GM19238 (cell line): Measurements from ENCODE around the gene NTPCR.
"Not testable (repeated sequence)": the region's sequence is repeated elsewhere in the genome, so short reads cannot be mapped to it uniquely, and the experiment has no call there.

ENCODE experiments used
- DNase-seq: peaks from one replicate; pipeline ENCODE4 v3.0.0; 2011; ENCODE audit warnings: low spot score; ENCODE audit not compliant: insufficient read length

Gene NTPCR

GRCh38 chr1:232983817-232984567 is 33.6 kb downstream of the NTPCR start:
- DNase-seq, result no peak

GRCh38 chr1:232984577-232985425 is 34.4 kb downstream of the NTPCR start:
- DNase-seq, result no peak

- DNase-seq, result no peak
Observed at GRCh38 chr1:232985882-232986526, 35.6 kb downstream of the NTPCR start.

DNA sequence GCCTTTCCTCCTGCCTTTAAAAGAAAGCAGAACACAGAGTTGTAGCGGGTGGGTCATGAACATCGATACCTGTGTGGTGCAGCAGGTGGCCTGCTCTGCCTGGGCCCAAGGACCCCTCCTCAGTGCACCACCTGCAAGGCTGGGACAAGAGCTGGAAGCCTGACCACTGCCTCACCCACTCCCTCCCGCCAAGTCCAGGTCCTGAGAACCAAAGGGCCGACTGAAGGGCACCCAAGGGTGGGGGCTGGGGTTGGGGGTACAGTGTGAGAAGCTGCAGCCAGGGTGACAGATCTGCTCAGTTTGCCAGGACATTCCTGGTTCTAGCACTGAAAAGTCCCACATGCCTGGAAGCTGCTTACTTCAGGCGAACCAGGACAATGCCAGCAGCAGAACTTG is 36.1 kb downstream of the NTPCR start:
- no peak for DNase-seq

- DNase-seq, result no peak
Observed at GRCh38 chr1:232987046-232987773, 36.8 kb downstream of the NTPCR start.

GRCh38 chr1:232987774-232988140 is 37.3 kb downstream of the NTPCR start:
- DNase-seq, result no peak

DNA sequence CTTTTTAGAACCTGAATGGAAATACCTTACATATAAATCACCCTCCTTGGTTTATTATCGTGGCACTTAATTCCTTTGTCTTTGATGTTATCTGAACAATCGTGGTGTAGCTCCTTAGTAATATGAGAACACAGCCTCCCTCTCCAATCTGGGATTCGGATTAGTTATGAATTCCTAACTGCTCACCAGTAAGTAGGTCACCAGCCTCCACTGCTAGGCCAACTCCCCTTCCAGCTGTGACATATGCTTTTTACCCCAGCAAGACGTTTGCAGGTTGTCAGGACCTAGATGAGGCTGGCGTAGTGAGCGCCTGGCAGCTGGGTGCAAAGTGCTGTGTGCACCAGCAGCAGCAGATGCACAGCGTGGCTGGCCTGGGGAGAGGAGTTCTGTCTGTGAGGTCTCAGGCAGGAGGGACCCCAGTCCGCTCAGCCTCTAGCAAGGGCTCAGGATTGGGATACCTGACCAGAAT is 38.2 kb downstream of the NTPCR start:
- DNase-seq, result no peak

GRCh38 chr1:232990176-232991128 is 40.0 kb downstream of the NTPCR start:
- no peak for DNase-seq

DNA sequence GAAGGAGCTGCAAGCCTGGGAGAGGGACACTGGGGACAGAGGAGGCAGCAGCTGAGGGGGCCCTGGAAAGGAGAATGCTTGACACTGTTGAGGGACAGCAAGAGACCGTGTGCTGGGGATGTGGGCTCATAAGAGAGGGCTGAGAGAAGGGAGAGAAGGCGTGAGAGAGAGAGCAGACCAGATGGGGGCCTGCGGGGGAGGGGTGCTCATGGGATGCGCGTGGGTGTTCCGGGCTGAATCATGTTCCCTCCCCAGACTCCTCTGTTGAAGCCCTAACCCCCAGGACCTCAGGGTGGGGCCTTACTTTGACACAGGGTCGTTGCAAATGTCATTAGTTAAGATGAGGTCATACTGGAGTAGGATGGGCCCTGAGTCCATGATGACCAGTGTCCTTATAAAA is 40.8 kb downstream of the NTPCR start:
- DNase-seq, result no peak

DNA sequence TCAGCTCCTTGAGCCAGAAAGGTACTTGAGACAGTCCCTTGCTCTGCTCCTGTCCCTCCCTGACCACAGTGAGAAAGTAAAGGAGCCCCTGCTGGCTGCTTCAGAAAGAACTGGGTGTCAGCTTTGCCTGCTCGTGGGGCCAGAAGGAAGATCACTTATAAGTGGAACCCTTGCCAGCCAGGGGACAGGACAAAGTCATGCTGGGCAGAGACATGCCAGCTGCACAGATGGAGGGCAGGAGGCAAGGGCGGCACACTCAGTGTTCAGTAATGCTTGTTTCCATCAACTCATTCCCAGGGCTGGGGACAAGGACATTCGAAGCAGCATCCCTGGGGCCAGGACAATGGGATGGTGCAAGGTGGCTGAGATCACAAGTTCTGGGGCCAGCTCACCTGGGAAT is 41.8 kb downstream of the NTPCR start:
- no peak for DNase-seq

- DNase-seq, result no peak
Observed at GRCh38 chr1:232993555-232993954, 43.1 kb downstream of the NTPCR start.

GRCh38 chr1:232995189-232995588 is 44.8 kb downstream of the NTPCR start:
- no peak for DNase-seq

DNA sequence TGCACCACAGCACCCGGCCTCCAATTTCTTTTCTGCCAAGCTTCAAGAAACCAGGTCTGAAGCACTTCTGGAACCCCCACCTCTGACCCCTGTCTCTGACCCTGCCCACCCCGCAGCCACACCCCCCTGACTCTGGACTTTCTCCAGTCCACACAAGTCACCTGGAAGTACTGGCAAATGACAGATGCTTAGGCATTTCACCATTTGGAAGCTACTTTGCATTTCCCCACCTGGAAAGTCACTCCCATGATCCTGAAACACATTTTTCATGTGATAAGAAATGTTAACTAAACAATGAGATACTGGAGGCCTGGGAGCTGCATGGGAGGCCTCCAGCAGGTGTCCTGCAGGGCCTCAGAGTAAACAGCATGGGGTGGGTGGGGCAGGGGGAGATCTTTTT is 45.7 kb downstream of the NTPCR start:
- DNase-seq, result no peak

DNA sequence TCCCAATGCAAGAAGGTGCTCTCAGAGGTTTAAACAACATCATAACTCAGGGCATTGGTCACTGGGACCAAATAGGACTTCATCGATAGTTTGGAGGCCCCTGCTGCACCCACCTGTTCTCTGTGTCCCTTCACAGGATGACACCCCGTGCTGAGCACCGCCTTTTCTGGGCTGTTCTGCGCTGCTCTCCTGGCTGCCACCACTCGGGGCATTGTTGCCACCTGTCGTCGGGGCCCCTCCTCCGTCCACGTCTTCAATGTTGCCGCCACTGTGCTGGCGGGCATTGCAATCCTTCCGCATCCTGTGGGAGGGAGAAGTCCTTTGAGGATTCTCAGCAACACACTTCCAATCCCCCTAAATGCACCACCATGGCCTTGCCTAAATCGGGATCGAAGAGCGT is 47.7 kb downstream of the NTPCR start:
- no peak for DNase-seq

DNA sequence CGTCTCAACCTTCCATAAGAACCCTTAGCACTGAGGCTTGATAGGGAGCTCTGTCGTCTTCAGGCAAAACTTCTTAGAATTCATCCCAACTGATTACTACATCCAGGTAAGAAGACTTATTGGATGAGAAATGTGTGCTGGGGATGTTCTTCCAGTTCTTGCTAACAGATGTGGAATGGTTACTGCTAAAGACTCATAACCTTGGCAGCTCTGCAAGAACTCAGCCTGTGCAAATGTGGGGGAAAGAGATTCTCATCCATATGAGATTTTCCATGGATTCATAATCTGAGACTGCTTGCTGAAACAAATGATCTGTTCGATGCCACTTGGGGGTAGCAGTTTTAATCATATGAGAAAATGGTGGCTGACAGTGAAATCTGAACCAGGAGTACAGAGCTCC is 48.2 kb downstream of the NTPCR start:
- no peak for DNase-seq

GRCh38 chr1:232999956-233000625 is 49.7 kb downstream of the NTPCR start:
- no peak for DNase-seq

- not testable (repeated sequence) for DNase-seq
Observed at GRCh38 chr1:233003638-233004037, 53.2 kb downstream of the NTPCR start.

- no peak for DNase-seq
Observed at GRCh38 chr1:233004451-233004850, 54.0 kb downstream of the NTPCR start.

DNA sequence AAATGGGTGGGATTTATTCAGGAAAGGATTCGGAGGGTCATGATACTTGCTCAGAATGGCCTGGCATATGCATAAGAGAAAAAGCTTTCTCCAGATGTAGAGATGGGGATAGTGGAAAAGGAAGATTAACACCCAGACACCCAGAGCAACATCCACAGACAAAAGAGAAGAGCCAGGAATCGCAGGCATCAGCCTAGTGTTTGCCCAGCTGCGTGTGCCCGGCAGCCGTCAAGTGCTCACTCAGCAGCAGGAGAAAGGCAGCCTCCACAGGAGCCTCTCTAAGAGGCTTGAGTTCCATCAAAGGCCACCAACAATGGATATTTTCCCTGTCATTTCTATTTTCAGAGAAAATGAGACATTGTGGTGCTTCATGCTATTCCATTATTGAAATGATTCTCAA is 54.7 kb downstream of the NTPCR start:
- no peak for DNase-seq

GRCh38 chr1:233005703-233006102 is 55.3 kb downstream of the NTPCR start:
- DNase-seq, result no peak
